ENCODE measurements around the gene HAUS5.

DNA sequence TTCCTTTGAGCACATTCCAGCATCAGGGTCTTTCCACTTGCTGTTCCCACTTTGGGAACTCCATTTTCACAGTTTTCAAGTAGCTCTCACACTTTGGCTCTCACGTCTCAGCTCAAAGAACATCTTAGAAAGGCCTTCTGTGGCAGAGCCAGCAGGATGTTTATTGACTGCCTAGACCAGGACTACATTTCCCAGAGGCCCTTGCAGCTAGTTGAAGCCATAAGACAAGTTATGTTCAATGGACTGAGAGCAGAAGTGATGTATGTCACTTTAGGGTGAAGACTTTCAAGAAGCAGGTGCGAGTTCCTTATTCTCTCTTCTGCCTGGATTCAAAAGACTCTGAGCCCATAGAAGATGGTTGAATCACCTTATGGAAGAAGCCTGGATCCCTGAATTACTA is 4.3 kb upstream of the HAUS5 start:
- TF ChIP-seq, protein P1, sequence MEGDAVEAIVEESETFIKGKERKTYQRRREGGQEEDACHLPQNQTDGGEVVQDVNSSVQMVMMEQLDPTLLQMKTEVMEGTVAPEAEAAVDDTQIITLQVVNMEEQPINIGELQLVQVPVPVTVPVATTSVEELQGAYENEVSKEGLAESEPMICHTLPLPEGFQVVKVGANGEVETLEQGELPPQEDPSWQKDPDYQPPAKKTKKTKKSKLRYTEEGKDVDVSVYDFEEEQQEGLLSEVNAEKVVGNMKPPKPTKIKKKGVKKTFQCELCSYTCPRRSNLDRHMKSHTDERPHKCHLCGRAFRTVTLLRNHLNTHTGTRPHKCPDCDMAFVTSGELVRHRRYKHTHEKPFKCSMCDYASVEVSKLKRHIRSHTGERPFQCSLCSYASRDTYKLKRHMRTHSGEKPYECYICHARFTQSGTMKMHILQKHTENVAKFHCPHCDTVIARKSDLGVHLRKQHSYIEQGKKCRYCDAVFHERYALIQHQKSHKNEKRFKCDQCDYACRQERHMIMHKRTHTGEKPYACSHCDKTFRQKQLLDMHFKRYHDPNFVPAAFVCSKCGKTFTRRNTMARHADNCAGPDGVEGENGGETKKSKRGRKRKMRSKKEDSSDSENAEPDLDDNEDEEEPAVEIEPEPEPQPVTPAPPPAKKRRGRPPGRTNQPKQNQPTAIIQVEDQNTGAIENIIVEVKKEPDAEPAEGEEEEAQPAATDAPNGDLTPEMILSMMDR (IDR thresholded peaks at IDR 0.05): no peak
- no peak for TF ChIP-seq EZH2 (IDR thresholded peaks at IDR 0.05; ENCODE audit: borderline replicate concordance, insufficient read depth, low read depth, low read length, poor library complexity, severe bottlenecking)

Data from B cell (primary cell).